Left forelimb (tissue), 1 donor: ENCODE data around the gene PKP4.

Experiments
- DNase-seq: peaks from one replicate; pipeline ENCODE4 v3.0.0-alpha.2; 2018; ENCODE audit warnings: low spot score

The PKP4 gene

DNA sequence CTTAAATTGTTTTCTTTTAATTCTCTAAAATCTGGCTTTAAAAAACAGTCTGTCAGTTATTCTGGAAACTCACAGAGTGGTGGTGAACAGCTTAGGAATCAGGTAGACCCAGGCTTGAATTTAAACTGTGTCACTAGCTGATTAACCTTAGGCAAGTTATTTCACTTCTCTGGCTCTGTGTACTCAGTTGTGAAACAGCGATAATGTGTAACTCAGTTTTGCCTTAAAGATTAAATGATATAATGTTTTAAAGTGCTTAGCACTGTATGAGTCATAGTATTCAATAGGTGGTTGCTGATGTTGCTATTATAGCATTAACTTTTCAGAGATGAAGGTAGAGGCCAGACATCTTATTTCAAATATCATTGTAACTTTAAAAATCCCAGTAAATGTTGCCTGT, 40.7 kb downstream of the PKP4 start:
- DNase-seq: no peak

DNA sequence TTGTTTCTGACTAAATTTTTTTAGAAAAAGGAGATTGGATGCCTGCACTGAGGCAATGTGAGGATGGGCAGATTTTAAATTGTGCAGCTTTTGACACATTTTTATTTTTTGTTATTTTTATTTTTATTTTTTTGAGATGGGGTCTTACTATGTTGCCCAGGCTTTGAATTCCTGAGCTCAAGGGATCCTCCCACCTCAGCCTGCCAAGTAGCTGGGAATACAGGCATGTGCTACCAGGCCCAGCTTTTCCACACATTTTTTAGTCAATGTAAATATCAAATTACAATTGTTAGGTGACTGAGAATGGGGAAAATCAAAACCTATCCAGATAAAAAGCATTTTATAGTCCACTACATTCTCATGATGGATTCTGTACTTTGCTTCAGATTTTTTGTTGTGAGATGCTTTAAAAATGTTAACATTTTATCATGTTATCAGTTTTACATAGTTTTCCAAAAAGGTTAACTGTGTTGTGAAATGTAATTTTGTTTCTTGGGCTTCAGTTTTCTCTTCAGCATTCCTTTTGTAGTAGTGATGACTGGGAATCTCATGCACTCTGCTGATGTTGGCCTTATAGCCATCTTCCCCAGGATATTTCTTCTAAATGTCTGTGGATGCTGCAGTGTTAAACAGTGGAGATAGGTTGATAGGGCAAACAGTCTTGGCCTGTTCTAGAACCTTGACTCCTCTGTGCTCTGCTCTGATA, 41.4 kb downstream of the PKP4 start:
- DNase-seq: no peak

DNA sequence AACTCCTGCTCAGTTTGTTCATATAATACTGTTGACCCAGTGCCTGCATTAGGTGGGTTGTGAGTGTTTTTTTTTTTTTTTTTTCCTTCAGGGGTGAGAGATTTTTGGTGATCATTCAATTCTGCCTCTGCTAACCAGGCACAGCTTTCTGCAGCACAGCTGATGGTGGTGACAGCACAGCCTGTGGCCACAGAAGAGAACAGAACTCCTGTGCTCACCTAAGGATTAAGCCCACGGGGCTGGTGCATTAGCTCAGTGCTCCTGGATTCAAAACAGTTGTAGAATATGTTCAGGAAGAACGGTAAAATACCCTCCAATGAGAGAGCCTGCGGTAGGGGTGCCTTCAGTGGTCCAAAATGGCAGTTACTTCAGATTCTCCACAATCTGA, 42.0 kb downstream of the PKP4 start:
- DNase-seq: no peak

DNA sequence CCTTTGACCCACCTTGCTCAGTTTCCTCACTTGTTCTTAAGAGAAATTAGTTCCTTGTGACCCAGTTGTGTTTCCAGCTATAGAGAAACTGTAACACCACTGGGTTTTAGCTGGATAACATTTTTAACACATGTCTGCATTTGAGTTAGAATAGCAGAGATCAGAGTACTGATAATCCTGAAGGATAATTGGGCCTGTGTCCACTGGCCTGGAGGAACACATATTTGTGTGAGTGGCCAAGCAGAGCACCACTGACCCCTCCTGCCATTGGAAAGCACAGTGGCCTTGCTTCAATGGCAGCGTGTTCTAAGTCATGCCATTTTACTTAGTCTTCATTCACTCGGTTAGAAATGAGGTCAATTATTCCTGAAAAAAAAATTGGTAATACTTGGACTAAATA, 42.6 kb downstream of the PKP4 start:
- no peak for DNase-seq

DNA sequence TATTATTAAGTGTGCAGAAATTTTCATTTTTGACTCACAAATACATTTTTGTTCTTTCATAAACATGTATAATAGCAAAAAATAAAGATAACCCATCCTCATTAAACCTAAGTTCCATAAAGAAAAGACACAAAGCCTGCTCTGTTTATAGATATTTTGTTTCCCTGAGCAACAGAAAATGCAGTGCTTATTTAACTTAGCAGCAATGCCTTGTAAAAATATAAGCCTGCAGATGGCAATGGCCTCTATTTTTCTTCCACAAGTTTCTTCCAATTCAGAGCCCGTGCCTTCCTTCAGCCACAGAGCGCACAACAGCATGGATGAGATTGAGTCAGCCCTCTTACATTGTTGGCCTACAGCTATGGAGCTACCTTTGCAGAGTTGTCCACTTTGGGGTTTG, 43.6 kb downstream of the PKP4 start:
- DNase-seq: no peak

DNA sequence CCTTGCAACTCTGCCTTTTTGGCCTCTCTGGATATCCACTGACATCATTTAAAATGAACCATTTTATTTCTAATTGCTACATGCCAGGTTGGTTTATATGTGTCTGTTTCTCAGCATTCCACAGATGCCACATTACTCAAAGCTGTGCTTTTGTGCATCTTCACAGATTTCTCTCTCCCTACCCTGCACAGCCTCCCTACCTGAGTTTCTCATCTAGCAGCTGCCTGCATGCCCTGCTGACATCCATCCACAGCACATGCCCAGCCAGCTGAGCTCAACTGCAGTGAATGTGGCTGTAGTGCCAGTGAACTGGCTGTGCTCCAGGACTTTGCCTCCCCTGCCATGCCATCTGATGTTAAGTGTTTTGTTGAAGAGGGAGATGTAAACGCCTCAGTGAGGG, 44.5 kb downstream of the PKP4 start:
- DNase-seq: no peak

DNA sequence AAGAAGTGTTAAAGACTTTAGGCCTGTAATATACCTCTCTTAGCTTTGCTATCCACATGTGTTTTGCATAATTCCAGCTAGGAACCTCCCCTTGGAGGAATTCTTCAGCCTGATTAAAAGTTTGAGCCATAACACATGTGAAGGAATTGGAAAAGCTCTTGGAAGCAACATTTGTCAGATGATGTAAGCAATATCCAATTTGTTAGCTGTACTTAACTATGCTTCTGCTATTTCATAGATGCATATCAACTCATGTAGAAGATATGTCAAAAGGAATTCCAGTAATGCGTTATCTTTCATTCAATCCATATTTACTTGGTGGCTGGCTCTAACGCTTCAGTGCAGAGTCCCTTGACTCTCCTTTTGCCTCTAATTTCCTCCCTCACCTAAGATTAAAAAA, 46.2 kb downstream of the PKP4 start:
- no peak for DNase-seq

DNA sequence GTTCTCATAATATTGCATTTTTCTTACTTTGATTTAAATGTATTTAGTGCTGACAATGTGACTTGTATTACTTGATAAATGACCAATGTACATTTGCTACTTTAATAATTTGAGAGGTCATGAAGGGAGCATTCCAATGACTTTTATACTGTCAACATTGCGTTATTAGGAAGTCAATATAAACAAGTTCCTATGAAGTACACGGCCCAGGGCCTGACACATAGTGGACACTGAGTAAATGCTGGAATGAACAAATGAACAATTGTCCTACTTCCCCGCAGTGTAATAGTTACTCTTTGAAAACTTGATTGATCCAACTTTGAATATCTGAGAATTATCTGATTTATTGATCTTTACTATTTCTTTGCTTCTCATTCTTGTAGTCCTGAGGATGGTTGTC, 47.3 kb downstream of the PKP4 start:
- no peak for DNase-seq

DNA sequence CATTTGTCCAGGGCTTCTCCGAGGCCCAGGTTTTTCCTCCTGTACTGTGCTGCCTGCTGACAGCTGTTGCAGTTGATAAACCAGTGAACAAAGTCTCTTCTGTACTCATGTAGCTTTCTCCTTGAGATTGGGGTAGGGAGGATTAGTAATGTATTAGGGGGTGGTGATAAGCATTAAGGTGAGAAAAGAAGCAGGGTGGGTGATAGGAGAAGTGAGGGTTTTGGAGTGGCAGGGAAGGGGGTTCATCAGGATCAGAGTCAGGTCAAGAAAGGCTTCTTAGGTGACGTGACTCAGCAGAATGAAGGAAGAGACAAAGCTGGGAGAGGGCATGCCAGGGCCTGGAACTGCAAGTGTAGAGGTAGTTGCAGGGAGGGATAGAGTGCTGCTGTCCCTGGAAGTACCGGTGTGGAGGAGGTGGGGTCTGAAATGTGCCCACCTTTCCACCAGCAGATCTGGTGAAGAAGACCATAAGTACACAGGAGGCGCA, 48.7 kb downstream of the PKP4 start:
- DNase-seq: no peak

DNA sequence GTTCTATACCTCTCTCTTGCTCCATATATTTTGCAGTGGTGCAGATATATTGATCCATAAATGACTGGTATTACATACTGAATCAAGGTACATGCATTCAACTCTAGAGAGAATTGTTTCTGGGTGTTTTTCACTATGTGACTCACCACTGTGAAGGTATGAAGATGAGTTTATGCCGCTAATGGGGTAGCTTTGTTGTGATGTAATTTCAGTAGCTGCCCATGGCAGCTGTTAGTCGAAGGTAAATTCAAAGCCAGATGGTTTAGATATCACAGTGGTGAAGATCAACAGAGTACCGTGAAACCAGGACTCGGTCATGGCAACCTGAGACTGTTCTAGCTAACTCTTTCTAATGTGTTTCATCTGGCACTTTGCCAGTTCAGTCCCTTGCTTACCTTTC, 50.4 kb downstream of the PKP4 start:
- DNase-seq: no peak

DNA sequence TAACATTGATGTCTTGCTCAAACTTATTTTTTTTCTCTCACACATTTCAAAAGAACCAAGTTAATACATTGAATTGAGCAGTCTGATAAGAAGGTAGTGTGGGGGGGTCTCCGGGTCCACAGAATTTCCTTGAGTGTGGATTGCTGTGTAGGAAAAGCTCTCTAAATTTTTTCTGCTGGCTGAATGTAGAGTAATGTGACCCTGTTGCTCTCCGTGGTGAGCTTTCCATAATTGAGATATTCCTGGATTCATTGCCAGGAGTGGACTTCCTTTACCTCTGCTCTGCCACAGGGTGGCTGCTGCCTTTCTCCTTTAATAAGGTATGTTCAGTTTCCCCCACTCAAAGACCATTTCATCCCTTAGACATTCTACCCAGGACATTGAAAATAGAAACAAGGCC, 50.9 kb downstream of the PKP4 start:
- DNase-seq: no peak

DNA sequence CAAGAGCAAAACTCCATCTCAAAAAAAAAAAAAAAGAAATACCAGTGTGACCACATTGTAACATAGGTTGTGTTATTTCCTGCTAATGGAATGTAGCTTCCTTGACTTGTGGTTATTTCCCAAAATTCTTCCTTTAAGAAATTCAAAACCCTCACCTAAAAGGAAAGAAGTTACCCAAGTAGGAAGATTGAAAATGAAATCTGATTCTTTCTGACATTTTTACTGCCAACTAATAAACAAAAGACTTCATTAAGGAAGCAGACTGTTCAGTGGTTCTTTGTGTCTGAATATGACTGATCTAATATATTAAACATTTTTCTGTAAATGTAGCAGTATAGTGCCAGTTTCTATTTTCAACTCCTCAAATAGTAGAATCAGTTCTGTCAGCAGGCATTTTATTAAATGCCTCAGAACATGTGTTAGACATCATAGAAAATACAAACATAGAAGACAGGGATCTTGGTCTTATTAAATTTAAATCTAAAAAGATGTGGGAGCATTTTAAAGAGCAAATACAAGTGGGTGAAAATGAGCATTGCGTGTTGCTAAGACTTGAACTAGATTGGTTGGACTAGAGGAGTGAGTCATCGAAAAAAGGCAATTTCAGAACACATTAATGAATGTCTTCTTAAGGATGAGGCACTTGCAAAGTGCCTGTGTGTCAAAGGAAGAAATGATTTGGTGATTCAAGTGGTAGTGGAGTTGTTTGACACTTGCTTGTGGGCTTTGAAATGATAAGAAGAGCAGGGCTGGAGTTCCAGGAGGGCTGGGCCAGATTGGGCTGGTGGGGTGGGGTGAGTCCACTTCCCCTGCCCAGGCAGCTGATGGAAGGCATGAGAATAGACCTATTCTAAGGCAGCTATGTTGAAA, 53.4 kb downstream of the PKP4 start:
- DNase-seq: no peak

DNA sequence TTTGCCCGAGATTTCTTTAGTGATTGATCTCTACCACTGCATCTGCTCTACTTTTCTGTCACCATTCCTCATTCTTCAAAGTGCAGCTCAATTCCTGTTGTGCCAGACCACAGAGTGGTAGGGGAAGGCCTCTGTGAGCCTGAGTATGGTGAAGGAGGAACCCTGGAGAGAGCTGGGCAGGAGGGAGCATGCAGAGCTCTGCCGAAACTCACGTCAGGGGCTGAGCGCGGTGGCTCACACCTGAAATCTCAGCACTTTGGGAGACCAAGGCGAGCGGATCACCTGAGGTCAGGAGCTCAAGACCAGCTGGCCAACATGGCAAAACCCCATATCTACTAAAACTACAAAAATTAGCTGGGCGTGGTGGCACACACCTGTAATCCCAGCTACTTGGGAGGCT, 54.1 kb downstream of the PKP4 start:
- DNase-seq: no peak

DNA sequence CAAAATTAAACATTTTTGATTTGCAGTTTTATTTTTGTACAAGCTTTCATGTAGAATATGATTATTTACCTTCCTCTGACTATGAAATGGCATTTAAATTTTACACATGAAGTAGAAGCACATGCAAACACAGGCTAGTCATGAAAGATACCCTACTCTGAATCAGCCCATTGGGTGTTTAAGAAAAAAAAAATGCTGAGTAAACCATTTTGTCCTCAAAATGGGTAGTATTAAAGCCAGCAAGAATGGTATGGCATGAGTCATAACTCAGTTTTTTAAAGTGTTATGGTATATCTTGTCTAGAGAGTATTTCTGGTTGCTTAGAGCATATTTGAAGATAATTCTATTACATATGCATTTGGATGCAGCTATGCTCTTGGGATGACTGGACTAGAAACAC, 55.0 kb downstream of the PKP4 start:
- no peak for DNase-seq

DNA sequence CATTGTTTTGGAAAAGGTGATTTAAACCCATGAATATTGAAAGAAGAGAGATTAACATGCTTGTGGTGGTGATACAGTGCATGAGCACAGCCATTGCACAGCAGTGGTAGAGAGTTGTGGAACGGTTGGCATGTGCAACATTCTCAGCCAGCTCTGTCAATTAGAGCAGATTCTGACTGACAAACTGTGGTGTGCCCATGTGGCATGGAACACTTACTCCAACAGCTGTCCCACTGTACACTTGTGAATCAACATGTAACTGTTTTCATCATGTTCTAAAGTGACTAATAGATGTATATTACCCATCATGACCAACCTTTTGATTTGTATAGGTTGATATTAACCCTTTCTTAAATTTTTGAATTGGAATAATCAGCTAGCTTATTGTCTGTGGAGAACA, 55.6 kb downstream of the PKP4 start:
- no peak for DNase-seq

DNA sequence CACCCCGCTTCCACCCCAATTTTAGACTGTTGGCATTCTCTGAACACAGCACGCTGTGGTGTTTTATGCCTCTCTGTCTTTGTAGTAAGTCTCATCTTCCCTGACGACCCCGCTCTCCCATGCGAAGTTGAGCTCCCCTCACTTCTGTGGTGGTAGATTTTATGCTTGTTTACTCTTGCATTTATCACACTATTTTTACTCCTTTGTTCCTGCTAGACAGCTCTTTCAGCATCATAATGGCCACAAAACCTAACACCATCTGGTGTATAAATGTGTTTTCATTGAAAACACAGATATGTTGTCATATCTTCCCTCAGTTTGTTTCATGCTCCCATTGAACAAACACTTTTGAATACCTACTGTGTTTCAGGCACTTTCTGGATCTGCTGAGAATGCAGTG, 57.1 kb downstream of the PKP4 start:
- no peak for DNase-seq

DNA sequence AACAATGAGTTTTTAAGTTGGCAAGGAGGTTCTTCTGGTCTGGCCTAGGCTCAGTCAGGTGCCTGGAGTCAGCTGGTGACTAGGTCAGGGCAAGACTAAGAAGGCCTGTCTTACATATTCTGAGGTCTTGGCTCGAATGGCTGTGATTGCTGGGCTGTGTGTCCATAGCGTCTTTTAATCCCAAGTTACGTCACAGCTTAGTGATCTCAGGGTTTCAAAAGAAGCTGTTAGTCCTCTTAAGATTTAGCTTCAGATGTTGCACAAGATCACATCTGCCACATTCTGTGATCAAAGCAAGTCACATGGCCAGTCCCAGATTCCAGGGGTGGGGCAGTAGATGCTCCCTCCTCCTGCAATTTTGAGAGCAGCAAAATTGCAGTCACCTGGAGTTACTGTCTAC, 61.3 kb downstream of the PKP4 start:
- DNase-seq: no peak

DNA sequence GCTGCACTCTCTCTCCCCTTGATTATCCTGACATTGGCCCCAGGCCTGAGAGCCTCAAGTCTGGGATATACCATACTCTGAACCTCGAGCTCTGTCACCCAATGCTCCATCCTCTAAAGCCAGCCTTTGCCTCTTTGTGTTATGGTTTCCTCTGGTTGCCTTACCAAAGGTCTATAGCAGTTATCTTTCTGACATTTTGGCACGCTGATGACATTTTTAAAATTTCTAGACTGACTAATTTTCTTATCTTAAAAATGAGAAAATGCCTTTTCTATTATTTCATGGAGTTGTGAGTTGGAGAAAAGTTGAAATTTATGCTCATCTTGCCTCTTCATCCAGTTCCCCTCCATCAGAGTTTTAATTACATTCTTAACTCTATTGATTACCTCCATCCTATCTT, 62.7 kb downstream of the PKP4 start:
- DNase-seq: no peak

DNA sequence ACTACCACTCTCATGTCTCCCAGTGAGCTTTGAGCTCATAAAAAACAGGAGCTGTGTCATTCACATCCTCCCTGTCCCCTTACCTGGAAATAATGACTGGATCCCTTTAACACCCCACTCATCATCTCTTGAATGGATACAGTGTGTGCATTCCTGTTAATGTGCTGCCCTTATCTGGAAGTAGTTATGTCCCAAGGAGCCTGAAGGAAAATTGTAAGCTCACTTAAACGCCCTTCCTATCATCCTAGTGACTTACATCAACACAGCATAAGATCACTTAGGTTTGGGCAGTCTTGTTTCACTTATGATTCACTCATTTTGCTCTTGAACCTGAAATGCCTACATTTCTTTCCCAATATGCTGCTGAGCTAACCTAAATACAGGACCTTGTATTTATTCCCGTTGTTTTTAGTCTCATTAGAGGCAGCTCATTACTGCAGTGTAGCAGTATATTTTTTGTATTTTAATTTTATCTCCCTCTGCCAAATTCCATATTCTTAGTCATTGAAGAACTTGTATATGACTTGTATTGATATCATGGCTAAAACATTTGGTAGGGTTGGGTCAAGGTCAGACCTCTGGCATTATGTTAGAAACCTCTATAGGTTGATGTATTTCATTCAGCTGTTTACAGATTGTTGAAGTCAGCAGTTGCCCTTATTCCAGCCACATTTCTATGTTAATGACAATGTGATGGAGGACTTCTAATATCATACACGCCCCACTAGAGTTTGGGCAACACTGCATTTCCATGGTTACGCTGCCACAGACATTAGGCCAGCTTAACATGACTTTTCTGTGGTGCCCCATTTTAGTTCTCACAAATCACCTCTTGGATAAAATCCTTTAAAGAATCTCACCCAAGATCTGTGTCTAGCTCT, 72.9 kb downstream of the PKP4 start:
- no peak for DNase-seq

DNA sequence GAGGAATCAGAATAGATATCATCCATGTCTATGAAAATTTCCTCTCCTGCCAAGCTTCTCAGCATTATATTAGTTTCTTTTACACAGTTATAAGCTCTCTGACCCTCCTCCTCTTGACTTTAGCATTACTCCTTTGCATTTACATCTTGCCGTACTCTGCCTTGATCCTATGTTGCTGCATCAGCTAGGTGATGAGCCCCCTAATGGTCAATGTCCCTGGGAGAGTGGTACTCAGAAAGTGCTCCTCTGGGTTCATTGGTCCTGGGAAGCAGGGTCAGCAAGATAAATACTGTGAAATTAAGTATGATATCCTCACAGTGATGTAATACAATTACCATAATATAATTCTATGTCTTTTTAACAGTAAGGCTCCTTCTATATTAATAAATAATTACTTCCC, 74.1 kb downstream of the PKP4 start:
- DNase-seq: no peak

DNA sequence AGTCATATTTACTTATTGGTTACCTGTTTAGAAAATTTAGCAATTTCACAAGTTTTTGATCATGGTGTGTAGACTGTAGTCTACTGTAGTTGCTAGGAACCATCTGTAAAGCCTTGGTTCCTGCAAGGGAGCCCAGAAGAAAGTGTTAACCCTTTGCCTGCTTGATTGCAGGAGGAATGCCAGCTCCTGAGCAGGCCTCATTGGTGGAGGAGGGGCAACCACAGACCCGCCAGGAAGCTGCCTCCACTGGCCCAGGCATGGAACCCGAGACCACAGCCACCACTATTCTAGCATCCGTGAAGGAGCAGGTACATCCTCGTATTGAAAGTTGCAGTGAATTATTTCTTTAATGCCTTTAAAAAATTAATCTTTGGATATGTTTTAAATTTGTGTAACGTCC, 76.3 kb downstream of the PKP4 start:
- DNase-seq: no peak

DNA sequence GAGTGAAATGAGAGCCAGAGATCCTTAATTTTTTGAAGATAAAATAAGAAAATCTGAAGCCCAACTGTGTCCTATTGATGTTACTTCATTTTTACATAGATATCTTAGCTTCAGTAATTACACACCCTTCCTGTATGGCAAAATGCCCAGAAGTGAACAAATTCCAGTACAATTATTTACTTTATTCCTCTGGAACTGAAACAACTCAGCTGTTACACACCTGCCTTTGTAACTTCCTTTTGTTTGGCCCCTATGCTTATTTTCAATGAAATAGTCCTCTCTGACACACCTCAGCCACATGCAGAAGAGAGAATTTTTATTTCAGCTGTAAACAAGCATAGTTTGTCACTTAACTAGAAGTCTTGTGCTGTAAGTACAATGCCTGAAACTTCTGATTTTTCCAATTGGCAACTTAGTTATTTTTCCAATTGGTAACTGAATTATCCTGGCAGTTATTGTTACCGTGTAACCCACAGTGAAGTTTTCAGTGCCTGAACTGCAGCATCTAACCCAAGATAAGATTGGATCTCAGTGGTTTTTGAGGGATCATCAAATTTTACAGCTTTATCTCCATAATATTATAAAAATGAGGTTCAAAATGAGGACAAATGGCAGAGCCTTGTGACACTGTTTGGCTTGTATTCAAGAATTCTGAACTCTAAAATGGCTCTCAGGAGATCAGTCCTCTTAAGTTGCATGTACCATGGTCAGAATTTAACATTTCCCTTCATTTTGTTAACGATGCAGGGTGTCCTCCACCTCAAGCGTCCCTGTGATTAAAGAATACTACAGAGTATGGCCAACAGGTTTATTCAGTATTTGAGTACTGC, 82.6 kb downstream of the PKP4 start:
- no peak for DNase-seq
